NCI-H2081 (cell line): ENCODE results near the gene TSEN54.

Experiments used
- DNase-seq, 2 experiments: peaks; one replicate each; lab custom pipeline; 2025; lab: John Stamatoyannopoulos, UW

TSEN54 gene

DNA sequence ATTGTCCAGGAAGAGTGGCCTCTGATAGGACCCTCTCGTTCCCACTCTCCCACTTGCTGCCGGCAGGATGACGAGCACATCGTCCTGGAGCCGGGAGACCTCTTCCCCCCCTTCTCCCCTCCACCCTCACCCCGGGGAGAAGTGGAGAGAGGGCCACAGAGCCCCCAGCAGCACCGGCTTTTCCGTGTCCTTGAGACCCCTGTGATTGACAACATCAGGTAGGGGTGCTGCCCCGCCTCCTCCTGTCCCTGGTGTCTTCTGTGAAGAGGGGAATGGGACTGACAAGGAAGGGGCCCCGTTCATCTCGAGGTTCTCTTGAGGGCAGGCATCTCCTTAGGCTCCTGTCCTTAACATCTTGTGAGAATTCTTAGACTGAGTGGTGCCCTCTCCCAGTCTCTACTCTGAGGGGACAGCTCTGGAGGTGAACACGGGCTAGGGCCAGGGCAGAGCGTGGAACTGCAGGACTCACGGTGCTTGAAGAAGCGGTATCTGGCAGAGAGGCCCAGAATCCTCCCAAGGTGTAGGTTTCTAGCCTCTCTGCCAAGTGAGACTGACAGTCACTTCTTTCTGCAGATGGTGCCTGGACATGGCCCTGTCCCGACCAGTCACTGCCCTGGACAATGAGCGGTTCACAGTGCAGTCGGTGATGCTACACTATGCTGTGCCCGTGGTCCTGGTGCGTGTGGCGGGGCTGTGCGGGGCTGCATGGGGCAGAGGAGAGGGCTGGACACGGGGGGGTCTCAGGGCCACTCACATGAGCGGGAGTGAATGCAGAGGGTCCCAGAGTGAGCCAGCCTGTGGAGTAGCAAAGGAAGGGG lies 27.4 kb upstream of the TSEN54 start:
- no peak for DNase-seq

DNA sequence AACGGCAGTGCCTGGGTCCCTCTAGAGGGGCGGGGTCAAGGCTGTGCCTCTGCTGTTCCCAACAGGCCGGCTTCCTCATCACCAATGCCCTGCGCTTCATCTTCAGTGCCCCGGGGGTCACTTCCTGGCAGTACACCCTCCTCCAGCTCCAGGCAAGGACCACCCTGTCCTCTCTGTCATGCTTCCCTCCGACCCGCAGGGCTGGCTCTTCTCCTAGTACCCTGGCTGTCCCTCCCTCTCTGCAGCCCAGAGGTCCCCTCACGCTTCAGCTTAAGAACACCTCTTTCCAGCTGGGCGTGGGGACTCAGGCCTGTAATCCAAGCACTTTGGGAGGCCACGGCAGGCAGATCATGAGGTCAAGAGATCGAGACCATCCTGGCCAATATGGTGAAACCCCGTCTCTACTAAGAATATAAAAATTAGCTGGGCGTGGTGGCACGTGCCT lies 26.8 kb upstream of the TSEN54 start:
- no peak for DNase-seq

DNA sequence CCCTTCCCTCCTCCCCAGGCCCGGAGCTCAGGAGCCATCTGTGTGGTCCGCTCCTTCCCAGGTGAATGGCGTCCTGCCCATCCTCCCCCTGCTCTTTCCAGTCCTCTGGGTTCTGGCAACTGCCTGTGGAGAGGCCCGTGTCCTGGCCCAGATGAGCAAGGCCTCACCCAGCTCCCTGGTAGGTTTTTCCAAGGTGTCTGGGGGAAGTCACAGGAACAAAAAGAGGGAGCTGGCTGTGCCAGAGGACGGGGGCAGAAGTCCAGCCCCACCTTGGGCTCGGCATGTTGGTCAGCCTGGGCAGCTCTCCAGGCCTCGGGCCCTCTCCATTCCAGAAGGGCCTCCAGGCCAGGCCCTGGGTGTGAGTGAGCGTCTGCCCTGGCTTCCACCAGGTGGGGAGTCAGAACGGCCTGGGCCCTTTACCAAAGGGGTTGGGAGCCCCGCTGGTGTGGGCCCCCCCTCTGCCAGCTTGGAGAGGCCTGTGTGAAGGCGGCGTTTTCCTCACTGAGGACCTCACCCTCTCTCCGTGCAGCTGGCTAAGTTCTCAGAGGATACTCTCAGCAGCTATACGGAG lies 26.1 kb upstream of the TSEN54 start:
- DNase-seq: no peak

DNA sequence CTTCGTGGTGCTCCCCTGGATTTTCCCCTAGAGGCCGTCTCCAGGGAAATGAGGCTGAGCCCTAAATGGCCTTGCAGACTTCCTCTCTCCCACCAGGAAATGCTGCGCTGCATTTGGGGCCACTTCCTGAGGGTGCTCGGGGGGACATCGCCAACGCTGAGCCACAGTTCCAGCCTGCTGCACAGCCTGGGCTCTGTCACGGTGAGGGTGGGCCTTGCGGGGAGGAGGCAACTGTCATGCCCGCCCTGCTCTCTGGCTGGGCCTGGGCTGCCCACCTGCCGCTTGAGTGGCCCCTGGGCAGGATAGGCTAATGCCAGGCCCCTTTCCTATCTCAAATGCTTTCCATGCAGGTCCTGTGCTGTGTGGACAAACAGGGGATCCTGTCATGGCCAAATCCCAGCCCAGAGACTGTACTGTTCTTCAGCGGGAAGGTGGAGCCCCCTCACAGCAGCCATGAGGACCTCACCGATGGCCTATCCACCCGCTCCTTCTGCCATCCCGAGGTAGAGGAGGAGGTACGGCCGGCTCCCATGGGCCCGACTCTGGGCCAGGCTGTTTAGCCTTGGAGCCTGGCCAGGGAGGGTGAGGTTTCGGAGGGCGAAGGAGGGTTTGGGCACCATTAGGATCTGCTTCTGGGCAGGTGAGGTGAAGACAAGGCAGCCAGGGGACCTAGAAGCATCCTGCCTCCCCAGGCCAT lies 25.2 kb upstream of the TSEN54 start:
- no peak for DNase-seq

DNA sequence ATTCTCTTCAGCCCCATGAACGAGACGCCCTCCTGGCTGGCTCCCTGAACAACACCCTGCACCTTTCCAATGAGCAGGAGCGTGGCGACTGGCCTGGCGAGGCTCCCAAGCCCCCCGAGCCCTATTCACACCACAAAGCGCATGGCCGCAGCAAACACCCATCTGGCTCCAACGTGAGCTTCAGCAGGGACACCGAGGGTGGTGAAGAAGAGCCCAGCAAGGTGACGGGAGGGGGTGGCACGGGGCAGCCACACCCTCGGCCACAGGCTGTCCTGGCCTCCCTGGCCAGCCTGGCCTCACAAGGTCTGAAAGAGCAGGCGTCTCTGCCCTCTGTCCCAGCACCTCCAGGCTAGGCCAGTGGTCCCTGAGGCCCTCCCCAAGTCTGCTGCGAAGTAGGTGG lies 24.6 kb upstream of the TSEN54 start:
- no peak for DNase-seq

DNA sequence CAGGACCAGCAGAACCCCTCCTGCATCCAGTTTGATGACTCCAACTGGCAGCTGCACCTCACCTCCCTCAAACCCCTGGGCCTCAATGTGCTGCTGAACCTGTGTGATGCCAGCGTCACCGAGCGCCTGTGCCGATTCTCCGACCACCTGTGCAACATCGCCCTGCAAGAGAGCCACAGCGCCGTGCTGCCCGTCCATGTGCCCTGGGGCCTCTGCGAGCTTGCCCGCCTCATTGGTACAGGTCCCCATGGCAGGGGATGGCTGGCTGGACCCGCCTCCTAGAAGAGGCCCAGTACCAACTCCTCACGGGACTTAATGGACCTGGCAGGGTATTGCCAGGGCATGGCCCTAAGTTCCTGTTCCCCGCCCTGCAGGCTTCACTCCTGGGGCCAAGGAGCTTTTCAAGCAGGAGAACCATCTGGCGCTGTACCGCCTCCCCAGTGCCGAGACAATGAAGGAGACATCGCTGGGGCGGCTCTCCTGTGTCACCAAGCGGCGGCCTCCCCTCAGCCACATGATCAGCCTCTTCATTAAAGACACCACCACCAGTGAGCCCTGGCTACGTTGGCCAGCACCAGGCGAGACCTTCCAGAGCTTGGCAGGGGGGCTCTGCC lies 23.7 kb upstream of the TSEN54 start:
- DNase-seq: no peak

DNA sequence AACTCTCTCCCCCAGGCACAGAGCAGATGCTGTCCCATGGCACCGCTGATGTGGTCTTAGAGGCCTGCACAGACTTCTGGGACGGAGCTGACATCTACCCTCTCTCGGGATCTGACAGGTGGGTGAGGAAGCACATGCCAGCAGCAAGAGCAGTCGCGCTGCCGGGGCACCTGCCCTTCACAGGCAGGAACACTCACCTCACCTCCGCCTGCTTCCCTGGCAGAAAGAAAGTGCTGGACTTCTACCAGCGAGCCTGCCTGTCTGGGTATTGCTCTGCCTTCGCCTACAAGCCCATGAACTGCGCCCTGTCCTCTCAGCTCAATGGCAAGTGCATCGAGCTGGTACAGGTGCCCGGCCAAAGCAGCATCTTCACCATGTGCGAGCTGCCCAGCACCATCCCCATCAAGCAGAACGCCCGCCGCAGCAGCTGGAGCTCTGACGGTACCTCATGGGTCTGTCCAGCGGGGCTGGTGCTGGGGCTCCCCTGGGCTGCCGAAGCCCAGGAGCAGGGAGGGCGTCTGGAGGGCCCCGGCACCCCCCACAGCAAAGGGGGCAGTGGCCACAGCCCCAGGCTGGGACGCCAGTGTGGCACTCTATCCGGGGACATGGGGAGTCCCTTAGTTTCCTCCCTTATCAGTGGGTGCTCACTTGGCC lies 22.7 kb upstream of the TSEN54 start:
- DNase-seq: no peak

DNA sequence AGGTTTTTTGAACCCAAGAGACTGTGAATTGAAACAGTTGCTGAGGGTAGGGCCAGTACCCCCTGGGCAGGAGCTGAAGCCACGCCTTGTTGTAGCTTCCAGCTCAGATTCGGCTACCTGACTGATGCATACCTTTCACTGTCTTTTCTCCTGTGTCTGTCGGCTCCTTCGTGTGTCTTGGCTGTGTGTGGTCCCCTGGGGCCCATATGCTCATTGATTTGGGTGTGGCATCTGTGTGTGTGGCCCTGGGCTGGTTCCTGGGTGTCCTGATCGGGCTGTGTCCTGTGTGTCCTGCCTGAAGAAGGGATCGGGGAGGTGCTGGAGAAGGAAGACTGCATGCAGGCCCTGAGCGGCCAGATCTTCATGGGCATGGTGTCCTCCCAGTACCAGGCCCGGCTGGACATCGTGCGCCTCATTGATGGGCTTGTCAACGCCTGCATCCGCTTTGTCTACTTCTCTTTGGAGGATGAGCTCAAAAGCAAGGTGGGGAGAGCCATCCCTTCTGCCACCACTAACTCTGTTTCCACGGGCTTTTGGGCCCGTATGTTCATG lies 21.9 kb upstream of the TSEN54 start:
- DNase-seq: no peak

DNA sequence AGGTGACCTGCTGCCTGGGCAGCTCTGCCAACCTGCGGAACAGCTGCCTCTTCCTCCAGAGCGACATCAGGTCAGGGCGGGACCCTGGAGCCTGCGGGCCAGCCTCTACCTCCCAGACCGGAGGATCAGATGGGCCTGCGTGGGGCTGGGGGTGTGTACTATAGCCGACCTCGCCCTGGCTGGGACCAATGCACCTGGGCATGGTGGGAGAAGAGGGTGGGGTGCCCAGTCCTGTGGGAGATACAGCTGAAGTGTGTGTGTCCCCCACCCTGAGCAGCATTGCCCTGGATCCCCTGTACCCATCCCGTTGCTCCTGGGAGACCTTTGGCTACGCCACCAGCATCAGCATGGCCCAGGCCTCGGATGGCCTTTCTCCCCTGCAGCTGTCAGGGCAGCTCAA lies 20.3 kb upstream of the TSEN54 start:
- no peak for DNase-seq

DNA sequence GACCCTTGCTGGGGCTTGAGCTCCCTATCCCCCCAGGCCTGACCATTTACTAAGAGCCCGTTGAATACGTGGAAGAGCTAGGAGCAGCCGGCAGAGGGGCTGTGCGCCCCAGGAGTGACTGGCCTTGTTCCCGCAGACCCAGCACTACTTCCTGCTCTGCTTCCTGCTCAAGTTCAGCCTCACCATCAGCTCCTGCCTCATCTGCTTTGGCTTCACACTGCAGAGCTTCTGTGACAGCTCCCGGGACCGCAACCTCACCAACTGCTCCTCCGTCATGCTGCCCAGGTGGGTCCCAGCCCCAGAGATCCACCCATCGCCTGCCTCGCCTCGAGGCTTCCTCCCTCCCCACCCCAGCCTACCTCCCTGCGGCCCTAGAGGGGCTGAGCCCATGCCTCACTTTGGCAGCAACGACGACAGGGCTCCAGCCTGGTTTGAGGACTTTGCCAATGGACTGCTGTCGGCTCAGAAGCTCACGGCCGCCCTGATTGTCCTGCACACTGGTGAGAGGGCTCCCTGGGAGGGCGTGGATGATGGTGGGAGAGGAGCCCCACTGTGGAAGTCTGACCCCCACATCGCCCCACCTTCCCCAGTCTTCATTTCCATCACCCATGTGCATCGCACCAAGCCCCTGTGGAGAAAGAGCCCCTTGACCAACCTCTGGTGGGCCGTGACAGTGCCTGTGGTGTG lies 18.1 kb upstream of the TSEN54 start:
- no peak for DNase-seq

DNA sequence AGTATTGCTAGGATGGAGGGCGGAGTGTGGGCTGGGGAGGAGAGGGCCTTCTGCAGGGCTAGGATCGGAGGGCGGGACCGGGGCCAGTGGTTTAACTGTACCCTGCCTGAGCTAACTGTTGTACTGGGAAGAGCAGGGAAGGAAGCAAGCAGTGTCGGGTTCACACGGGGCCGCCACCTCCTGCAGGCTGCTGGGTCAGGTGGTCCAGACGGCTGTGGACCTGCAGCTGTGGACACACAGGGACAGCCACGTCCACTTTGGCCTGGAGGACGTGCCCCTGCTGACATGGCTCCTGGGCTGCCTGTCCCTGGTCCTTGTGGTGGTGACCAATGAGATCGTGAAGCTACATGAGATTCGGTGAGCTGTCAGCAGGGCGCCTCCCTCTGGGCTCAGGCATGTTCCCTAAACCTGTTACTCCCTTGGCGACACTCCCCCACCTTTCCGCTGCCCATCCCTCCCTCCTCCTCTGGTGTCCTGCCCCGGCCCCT lies 17.6 kb upstream of the TSEN54 start:
- DNase-seq: no peak

DNA sequence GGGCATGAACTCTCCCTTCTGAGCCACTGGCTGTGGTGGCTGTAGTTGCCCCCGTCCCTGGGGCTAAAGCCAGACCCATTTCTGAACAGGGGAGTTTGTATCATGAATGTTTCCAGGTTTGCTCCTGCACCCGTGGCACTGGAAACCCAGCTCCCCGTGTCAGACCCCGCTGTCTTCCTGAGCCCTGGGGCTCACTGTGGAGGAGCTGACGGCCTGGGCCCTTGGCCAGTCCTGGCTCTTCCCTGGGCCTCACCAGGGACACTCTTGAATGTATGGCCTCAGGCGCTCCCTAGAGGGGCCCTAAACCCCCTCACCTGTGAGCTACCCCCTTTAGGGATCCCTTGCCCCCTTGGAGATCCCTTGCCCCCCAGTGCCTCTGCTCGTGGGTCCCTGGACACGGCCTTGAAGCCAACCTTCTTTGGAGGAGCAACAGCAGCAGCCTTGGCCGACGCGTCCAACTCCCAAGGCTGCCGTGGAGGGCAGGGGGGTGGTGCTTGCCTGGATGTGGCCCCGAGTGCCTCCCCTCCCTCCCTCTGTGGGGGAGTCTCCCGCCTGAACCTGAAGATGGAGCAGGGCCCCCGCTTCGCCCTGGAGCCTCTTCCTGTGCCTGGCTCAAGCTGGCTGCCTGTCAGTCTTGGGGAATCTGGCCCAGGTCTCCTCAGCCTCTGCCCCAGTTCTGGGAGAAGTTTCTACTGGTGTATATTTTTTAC lies 16.9 kb upstream of the TSEN54 start:
- no peak for DNase-seq

DNA sequence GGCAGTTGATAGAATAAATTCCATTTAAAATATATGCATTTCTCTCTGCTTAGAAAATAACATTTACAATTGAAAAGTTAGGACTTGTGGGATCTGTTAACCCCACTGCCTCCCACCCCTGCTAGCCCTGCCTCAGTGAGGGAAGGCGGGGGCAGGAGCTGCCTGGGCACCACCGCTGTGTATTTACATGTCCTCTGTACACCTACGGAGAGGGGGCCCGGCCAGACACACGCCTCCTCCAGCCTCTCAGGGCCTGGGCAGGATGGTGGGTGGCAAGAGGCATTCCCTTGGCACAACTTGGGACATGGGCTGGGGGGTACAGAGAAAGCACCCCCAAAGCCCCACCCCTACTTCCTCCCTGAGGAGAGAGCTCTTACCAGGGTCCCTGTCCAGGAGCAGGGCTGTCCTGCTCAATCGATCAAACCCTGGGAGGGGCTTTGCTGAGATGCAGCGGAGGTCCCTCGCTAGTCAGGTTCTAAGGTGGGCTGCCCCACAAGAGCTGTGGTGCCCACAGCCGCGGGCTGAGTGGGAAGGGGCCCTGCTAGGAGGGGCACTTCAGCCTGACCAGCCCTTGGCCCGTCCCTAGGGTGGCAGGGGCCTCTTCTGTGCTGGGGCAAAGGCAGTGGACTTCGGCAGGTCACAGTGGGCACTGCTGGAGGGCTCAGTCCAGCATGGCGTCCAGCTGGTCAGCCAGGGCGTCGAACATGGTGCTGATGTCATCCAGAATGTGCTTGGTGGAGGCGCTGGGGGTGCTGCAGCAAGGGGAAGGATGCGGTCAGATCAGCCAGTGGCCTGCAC lies 15.7 kb upstream of the TSEN54 start:
- DNase-seq: no peak

DNA sequence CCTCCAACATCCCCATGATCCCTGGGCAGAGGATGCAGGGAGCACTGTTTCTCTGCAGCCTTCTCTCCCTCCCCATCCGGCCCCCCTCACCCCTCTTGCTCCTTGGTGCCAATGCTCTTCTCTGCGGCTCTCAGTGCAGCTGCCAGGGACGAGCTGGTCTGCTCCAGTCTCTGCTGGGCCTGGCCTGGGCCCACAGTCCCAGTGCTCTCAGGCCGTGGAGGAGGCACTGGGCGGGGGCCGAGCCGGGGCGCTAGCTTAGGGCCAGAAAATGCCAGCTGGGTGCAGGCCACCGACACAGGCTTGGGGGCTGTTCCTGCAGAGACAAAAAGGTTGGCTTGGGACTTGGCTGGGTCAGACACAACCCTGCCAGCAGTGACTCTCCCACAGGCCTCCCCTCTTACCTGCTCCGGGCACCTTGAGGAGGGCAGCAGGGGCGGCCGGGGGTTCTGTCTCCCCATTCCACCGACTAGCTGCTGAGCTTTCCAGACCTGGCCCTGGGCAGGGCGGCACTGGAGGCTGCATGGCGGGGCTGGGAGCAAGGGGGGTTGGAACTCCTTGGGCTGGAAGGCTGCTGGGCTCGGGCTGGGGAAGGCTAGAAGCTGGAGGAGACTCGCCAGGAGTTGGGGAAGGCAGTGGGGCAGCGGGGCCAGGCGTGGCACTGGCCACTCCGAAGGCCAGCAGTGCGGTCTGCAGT lies 14.8 kb upstream of the TSEN54 start:
- no peak for DNase-seq

DNA sequence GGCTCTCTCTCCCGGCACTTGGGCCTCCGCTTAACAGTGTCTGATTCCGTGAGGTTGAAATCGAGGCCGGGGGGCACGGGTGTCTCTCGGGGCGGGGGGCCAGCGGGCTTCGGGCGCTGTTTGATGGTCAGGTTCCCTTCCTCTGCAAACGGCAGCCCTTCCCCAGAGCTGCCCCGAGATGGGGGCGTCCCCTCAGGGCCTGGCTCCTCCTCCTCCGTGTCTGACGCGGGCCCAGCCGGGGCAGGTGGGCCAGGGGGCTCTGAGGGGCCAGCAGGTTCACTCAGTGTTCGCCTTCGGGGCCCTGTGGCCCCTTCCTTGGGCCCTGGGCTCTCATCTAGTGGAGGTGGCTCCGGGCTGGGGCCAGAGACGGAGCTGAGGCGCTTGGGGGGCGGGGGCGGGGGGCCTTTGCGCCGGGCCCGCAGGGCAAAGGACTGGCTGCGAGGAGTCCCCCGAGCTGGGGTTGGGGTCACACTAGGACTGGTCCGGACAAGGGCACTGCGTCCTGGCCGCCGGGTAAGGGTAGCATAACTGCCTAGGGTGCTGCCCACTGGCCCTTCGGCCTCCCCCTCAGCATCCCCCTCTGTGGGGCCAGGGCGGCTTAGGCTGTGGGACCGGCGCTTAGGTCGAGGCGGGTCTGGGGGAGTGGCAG lies 14.1 kb upstream of the TSEN54 start:
- DNase-seq: no peak

DNA sequence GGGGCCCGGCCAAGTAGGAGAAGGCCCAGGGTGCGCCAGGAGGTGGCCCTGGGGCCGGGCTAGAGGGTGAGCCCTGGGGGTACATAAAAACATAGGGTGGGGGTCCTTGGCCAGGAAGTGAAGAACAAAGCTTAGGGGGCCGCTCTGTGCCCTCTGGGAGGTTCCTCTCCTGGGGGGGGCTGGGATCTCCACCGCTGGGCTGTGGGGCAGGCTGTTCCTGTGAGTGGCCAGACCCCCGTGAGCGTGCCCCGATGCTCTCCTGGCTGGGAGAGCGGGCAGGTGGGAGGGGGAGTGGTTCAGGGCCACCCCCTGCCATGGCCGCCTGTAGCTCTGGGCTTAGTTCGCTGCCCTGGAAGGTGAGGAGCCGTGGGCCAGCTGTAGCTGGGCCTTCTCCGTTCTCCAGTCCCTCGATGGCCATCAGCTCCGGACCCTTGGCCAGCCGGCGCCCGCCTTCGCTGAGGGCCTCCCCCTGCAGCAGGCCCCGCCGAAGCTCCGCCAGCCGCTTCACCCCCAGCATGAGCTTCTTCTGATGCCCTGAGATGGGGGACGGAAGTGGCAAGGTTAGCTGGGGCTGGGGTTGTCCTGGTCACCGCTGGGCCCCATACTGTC lies 13.5 kb upstream of the TSEN54 start:
- no peak for DNase-seq

DNA sequence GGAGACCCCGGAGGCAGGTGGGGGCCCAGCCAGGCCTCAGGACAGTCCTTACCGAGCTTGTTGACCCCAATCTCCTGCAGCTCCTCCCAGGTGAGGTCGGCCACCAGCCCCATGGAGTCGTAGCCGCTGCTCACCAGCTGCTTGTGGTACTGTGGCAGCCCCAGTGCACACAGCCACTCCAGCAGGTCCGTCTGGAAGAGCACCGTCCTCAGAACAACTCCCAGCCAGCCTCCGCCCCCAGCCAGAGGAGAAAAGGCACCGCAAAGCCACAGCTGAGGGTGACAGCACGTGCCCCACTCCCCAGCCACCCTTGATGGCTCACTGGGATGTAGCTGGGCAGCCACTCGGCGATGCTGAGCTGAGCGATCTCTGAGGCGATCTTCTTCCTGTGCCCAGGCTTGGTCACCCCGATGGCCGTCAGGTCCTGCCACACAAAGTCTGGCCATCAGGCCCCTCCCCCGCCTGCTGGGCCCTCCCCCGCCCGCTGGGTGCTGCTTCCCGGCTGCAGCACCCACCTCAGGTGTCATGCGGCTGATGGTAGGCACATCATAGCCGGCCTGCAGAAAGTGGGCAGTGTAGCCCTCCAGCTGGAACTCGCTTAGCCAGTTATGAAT lies 12.9 kb upstream of the TSEN54 start:
- no peak for DNase-seq

DNA sequence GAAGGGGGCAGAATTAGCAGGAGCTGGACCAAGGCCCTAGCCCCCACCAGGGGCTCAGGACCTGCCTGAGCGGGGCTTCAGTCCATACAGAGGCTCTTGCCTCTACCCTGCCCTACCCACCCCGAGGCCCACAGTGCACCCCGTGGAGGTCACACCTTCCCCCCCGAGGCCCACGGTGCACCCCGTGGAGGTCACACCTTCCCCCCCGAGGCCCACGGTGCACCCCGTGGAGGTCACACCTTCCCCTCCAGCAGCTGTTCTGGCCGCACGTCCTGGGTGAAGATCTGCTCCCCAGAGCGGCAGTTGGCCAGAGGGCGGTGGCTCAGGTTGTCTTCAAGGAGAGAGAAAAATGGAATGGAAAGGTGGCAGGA lies 12.4 kb upstream of the TSEN54 start:
- no peak for DNase-seq
